SK-N-SH (cell line): Measurements from ENCODE around the gene MAML3.

ENCODE experiments used
- CTCF ChIP-seq: fragments of 200-600 bp; sonication (generic); IDR thresholded peaks from 2 replicates; pipeline ENCODE4 v1.6.1; 2017; ENCODE audit warnings: antibody characterized with exemption, mild to moderate bottlenecking, moderate library complexity
- FOXM1 ChIP-seq: IDR thresholded peaks from 2 replicates; pipeline ENCODE4 v1.4.0; 2012; ENCODE audit warnings: low read depth, mild to moderate bottlenecking
- IRF3 ChIP-seq: fragments of 150-350 bp; IDR thresholded peaks from 2 replicates; pipeline ENCODE4 v1.6.1; 2016; ENCODE audit warnings: mild to moderate bottlenecking, low read depth, low read length
- NRF1 ChIP-seq: IDR thresholded peaks from 2 replicates; pipeline ENCODE4 v1.6.1; 2012; ENCODE audit warnings: low read depth, mild to moderate bottlenecking, low read length
- PBX3 ChIP-seq: IDR thresholded peaks from 2 replicates; pipeline ENCODE4; 2012
- REST ChIP-seq: IDR thresholded peaks from 2 replicates; pipeline ENCODE4 v1.6.1; 2012; ENCODE audit warnings: mild to moderate bottlenecking, low read depth, low read length, moderate library complexity
- RXRA ChIP-seq: IDR thresholded peaks from 2 replicates; pipeline ENCODE4 v1.4.0; 2012; ENCODE audit warnings: low read depth, mild to moderate bottlenecking, borderline replicate concordance
- SMC3 ChIP-seq: IDR thresholded peaks from 2 replicates; pipeline ENCODE4 v1.6.1; 2012; ENCODE audit warnings: low read depth, low read length, improper control_type of control experiment
- USF1 ChIP-seq: IDR thresholded peaks from 2 replicates; pipeline ENCODE4 v1.4.0; 2012; ENCODE audit warnings: low read depth, borderline replicate concordance

GRCh38 chr4:140012688-140013486 lies 141.1 kb downstream of the MAML3 start:
- TF ChIP-seq SMC3 (peak; percentile 33), NRF1 (no peak), CTCF (peak; percentile 58), USF1 (no peak), PBX3 (0 out of 2 replicates have a peak, but pooled peaks have one; percentile 14), IRF3 (no peak), RXRA (no peak), REST (no peak), FOXM1 (no peak)
